GM19043 (cell line): Measurements from ENCODE around the gene PPBP.
"Not testable (repeated sequence)": the region's sequence is repeated elsewhere in the genome, so short reads cannot be mapped to it uniquely, and the experiment has no call there.

Source experiments
- ATAC-seq: cut with Tn5 transposase; IDR thresholded peaks from one replicate; pipeline ENCODE4 v1.9.1; 2021; ENCODE audit warnings: low read depth; ENCODE audit not compliant: unreplicated experiment

The PPBP gene

GRCh38 chr4:73998040-73999011 lies 10.3 kb upstream of the PPBP start, which contains the start of gene CXCL5:
Gene CXCL5, minus strand, starts transcription at chr4:73998677. Its CDS starts 96 bp downstream, at chr4:73998581.
- ATAC-seq, result no peak

- ATAC-seq, result no peak
Measured at GRCh38 chr4:73992050-73992449, 4.1 kb upstream of the PPBP start.

DNA sequence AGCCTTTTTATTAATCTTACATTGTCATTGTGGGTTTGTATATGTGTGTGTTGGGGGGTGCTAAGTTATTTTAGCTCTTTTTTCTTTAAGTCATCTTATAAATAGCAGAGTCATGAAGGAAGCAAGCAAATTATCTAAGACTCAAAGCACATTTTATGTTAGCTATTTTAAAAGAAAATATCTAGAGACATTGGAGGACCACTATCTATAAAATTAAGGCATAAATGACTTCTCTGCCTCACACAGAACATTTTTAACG lies 3.7 kb upstream of the PPBP start:
- no peak for ATAC-seq

DNA sequence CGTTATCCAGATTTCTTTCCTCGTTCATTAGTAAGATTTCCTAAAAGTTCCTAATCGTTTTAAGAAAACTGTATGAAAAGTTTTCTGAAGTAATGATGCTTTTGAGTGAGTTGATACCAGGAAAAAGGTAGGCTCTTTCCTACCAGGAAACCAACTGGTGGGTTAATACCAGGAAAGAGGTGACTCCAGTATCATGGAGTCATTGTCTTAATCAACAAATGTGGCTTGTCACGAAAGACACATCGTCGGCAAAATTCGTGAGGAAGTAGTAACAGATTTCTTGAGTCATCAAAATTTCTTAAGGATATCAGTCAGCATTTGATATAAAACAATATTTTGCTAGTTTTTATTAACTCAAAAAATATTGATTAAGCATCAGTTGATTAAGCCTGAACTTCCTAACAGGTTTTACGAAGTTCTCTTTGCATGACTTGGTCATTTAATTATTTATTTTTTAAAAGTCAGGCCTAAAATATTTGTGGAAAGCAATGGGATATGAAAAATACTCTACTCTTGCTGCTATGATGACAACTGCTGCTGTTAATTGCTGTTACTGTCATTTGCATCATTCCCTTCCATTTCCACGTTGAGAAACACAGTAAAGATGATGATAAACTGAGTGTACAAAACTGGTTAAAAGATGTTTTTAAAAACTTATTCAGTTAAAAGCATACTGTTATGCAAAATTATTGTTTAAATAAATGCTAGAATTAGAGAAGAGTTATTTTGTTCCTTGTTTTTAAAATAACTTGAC lies 3.2 kb upstream of the PPBP start:
- ATAC-seq, result no peak

- no peak for ATAC-seq
Measured at GRCh38 chr4:73989928-73990327, 1.9 kb upstream of the PPBP start.

DNA sequence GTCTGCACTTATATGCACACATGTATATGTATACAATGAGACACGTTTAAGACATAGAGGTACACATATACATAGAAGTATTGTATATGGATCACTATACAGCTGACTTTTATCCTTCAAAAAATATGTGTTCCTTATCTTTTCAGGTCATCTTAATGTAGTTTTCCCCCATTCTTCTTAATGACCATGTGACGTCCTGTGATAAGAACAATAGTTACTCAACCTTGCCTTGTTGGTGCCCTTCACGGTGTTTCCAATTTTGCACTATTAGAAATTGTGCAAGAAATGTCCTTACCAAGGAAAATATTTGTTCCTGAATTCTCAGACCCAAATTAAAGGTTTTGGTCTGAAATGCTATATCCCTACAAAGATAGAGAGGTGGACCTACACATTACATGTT lies 1.0 kb upstream of the PPBP start:
- ATAC-seq, result no peak

DNA sequence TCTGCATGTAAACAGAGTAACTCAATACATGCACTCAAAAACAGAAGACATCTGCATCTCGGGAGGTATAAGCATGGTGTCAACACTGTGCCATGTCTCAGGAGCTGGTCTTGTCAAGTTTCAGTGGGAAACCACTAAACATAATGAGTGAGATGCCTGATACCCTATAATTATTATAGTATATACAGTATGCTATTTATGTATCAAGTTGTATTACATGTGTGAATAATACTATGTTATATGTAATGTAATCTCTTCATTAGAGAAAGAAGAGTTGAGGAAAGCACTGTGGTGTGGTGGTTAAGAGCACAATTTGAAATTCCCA lies 2.5 kb downstream of the PPBP start:
- no peak for ATAC-seq

DNA sequence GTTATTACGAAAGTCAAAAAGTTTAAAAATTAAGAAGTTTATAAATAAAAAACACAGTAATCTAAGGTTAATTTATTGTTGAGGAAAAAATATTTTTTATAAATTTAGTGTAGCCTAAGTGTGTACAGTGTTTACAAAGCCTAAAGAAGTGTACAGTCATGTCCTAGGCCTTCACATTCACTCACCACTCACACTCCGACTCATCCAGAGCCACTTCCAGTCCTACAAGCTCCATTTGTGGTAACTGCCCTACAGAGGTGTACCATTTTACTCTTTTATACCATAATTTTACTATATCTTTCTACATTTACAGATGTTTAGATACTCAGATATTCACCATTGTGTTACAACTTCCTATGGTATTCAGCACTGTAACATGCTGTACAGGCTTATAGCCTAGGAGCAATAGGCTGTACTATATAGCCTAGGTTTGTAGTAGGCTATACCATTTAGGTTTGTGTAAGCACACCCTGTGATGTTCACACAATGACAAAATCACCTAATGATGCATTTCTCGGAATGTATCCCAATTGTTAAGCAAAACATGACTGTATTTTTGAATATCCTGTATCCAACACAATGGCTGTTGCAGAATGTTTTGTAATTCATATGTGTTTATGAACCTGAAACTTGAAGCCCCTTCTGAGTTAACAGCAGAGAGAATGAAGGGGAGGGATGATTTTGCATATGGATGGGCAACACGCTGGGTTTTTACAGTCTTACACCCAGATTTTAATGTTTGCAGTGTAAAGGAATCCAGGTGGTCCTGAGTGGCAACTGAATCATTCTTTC lies 3.1 kb downstream of the PPBP start:
- no peak for ATAC-seq

DNA sequence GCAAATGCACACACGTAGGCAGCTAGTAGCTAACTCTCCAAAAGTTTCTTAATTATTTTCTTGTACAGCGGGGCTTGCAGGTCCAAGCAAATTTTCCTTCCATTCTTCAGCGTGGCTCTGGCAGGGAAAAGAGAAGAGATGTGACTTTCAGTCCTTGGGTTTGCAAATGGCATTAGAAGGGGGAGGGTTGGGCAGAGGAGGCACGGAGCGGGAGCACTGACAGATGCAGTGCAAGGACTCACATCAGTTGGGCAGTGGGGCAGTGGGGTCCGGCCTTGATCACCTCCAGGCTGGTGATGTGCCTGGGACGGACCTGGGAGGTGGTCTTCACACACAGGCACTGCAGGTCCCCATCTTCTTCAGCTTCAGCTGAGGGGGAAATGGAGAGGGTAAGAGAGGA lies 6.8 kb downstream of the PPBP start:
- not testable (repeated sequence) for ATAC-seq

DNA sequence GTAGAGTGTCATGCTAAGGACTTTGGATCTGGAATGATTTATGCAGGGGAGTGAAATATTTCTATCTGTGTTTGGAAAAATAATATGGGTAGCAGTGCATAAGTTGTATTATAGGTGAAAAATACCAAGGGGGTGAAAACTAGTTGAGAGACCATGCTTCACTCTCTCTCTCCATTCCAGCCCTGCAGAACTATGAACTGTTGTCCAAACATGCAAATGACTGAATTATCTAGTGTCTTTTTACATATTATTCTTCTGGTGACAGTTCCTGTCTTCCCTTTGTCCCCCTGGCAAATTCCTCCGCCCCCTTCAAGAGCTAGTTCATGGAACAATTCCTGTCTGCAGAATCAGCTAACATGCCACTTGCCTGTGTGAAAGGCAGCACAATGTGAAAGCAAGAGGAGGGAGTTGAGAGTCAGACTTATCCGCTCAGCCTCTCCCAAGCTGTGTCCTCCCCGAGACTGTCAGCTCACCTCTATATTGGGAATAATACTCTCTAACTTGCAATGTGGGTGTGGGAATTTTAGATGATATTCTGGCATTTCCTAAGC lies 8.5 kb downstream of the PPBP start:
- no peak for ATAC-seq

DNA sequence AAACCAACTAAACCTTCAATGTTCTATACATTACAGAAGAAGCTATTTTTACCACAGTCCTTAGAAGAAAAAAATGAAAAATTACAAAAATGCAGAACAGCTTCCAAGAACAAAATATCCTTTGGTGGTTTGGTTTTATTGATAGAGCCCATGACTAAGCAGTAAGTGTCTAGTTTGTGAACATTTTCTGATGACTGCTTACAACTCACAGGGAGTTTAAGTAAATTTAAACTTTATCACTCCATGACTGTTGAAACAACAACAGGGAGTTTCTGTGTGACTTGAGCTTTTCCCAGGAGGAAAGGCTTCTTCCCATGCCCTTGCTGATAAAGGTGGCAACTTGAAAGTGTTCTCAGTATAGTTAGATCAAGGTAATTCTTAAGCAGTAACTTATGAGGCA lies 9.1 kb downstream of the PPBP start:
- no peak for ATAC-seq

GRCh38 chr4:73976716-73977115 lies 11.3 kb downstream of the PPBP start:
- no peak for ATAC-seq

DNA sequence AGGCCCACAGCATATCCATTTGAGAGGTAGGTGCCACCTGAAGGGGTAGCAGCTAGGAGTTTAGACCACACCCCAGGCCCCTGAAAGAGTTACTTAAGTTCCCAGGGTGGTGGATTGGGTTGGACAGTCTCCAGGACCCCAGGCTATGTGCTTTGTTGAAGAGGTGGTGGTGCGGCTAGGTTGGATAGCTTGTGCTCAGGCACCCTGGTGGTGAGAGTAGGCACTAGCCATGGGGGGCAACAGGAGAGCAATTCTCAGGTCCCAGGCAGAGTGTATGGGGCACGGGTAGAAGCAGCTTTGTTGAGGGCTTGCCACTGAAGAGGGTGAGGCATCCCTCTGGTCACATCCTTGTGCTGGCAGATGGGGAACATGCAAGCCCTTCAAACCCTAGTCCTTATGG lies 11.8 kb downstream of the PPBP start:
- no peak for ATAC-seq

GRCh38 chr4:73974352-73974751 lies 13.6 kb downstream of the PPBP start:
- ATAC-seq, result no peak

DNA sequence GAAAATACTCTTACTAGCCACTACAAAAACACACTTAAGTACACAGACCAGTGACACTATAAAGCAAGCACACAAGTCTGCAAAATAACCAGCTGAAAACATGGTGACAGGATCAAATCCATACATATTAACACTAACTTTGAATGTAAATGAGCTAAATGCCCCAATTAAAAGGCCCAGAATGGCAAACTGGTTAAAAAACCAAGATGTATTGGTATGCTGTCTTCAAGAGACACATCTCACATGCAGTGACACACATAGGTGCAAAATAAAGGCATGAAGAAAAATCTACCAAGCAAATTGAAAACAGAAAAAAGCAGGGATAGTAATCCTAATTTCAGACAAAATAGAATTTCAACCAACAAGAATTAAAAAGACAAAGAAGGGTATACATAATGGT lies 17.0 kb downstream of the PPBP start:
- no peak for ATAC-seq

GRCh38 chr4:73970011-73970410 lies 18.0 kb downstream of the PPBP start:
- ATAC-seq, result no peak

DNA sequence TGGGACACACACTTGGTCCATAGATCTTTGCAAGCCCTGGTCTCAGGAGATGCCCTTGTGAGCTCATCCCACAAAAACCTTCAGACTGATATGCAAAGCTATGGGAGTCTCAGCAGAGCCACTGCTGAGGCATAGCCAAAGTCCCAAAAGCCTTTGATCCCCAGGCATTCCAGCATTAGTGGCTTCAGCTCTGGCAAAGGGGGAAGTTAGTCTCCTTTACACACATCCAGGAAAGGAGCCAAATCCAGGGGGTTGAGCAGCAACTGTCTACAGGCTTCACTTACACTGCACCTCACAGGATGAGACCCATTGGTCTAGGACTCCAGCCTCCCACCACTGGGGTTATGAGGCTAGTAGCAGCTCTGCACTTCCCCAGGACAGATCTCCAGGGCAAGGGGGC lies 20.1 kb downstream of the PPBP start:
- ATAC-seq, result no peak

DNA sequence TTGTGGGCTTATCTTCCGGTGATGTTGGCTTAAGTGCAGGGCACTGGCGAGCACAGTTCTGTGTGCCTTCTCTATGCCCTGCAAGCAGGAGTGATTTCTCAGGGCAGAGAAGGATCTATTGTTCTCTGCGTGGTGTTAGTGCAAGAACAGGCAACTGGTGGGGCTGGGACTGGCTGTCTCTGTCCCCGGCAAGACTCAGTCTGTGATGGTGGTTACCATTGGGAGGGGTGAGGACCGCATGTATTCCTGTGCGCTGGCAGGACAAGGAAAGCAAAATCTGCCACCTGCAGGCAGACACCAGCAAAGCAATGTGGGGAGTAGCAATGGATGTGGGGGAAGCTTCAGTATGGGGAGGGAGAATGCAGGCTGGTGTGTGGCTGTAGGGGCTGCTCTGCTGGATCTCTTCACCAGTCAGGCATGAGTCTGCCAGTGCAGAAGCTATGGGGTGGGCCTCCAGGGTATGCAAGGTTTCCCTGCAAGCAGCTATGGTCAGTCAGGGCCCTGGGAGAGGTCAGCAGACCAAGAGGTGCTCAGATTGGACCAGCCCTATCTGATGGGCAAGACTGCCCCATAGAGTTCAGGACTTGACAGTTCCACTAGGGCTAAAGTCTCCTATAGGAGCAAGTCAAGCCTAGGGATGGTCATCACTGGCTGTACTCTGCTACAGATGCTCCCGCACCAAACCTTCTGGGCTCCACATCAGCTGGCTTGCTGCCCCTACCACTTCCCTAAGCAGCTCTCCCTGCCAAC lies 23.0 kb downstream of the PPBP start:
- no peak for ATAC-seq

- ATAC-seq, result no peak
Measured at GRCh38 chr4:73962724-73963123, 25.3 kb downstream of the PPBP start.

DNA sequence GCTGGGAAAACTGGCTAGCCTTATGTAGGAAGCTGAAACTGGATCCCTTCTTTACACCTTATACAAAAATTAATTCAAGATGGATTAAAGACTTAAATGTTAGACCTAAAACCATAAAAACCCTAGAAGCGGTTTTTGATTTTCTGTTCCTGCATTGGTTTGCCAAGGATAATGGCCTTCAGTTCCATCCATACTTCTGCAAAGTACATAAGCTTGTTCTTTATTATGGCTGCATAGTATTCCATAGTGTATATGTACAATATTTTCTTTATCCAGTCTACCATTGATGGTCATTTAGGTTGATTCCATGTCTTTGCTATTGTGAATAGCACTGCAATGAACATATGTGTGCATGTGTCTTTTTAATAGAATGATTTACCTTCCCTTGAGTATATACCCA lies 28.9 kb downstream of the PPBP start:
- ATAC-seq, result not testable (repeated sequence)
